H1 (cell line): ENCODE measurements around the gene LTBP4. TPM values are rescaled to one million over a fixed set of nuclear protein-coding genes. Genes with fewer than 3 reads are reported as not detected.

ENCODE experiments used
- BRCA1 ChIP-seq: IDR thresholded peaks from 2 replicates; pipeline ENCODE4 v1.6.1; 2012; ENCODE audit warnings: low read depth, low read length, improper control_type of control experiment
- CHD2 ChIP-seq: IDR thresholded peaks from 2 replicates; pipeline ENCODE4 v1.6.1; 2012; ENCODE audit warnings: low read length, improper control_type of control experiment
- EP300 ChIP-seq, 2 experiments: IDR thresholded peaks; 1 replicate in 1 of 2; 2 replicates in 1 of 2; pipeline ENCODE4 v1.6.1; 2011 to 2012; ENCODE audit warnings: low read depth in 2 of 2, low read length in 2 of 2, mild to moderate bottlenecking in 2 of 2, borderline replicate concordance in 1 of 2, inconsistent platforms in 1 of 2, moderate library complexity in 1 of 2
- EZH2 ChIP-seq: fragments of 200-600 bp; sonication (generic); IDR thresholded peaks from 2 replicates; pipeline ENCODE4 v1.7.1; 2012; ENCODE audit warnings: low read depth, mild to moderate bottlenecking, moderate library complexity, low read length, inconsistent platforms; ENCODE audit not compliant: severe bottlenecking
- GTF2F1 ChIP-seq: IDR thresholded peaks from 2 replicates; pipeline ENCODE4 v1.6.1; 2012; ENCODE audit warnings: low read depth, low read length, improper control_type of control experiment, borderline replicate concordance
- HDAC2 ChIP-seq, 2 experiments: fragments of 300-600 bp in 1 of 2; sonication (generic) in 1 of 2; IDR thresholded peaks; 2 replicates each; pipeline ENCODE4 v1.6.1; 2011 to 2012; ENCODE audit warnings: low read depth in 2 of 2, low read length in 2 of 2, mild to moderate bottlenecking in 2 of 2, moderate library complexity in 2 of 2, borderline replicate concordance in 1 of 2, inconsistent platforms in 1 of 2
- JUND ChIP-seq: IDR thresholded peaks from 2 replicates; pipeline ENCODE4 v1.6.1; 2011; ENCODE audit warnings: mild to moderate bottlenecking, improper control_type of control experiment, low read length
- NANOG ChIP-seq: IDR thresholded peaks from 2 replicates; pipeline ENCODE4 v1.6.1; 2011; ENCODE audit warnings: low read length, low read depth, mild to moderate bottlenecking, inconsistent platforms; ENCODE audit not compliant: insufficient read depth, poor library complexity, severe bottlenecking
- PHF8 ChIP-seq: fragments of 200-600 bp; sonication (generic); conservative IDR thresholded peaks from 2 replicates; pipeline ENCODE4 v1.7.1; 2012; ENCODE audit warnings: low read depth, mild to moderate bottlenecking, inconsistent platforms, low read length, moderate library complexity
- POU5F1 ChIP-seq: IDR thresholded peaks from 2 replicates; pipeline ENCODE4 v1.6.1; 2011; ENCODE audit warnings: low read depth, mild to moderate bottlenecking, low read length, moderate library complexity
- RBBP5 ChIP-seq: IDR thresholded peaks from 2 replicates; pipeline ENCODE4 v1.7.1; 2012; ENCODE audit warnings: low read depth, mild to moderate bottlenecking, inconsistent platforms, low read length, moderate library complexity, borderline replicate concordance
- RNF2 ChIP-seq: fragments of 200-900, 300-1000 bp; sonication (generic); IDR thresholded peaks from 2 replicates; pipeline ENCODE4 v1.7.1; 2016; ENCODE audit warnings: borderline replicate concordance, low read depth, mild to moderate bottlenecking, antibody characterized with exemption, low read length; ENCODE audit not compliant: poor library complexity, severe bottlenecking; ENCODE audit errors: missing control alignments
- SUZ12 ChIP-seq: fragments of 200-600 bp; sonication (generic); IDR thresholded peaks from 2 replicates; pipeline ENCODE4 v1.6.1; 2012; ENCODE audit warnings: mild to moderate bottlenecking, inconsistent platforms, low read length, moderate library complexity, mixed read lengths
- TAF7 ChIP-seq: optimal IDR thresholded peaks from 2 replicates; pipeline ENCODE3; 2011; ENCODE audit warnings: low read depth, mild to moderate bottlenecking, inconsistent platforms, low read length, moderate library complexity, borderline replicate concordance
- TBP ChIP-seq: IDR thresholded peaks from 2 replicates; pipeline ENCODE4 v1.6.1; 2011; ENCODE audit warnings: low read depth, low read length, improper control_type of control experiment
- polyA plus RNA-seq, 7 experiments: library from polyadenylated mRNA; depleted of rRNA in 3 of 7; stranded (reverse) in 5 of 7; unstranded in 2 of 7; fragments of >200 nt in 5 of 7; fragments of 200-250 nt in 2 of 7; gene quantifications; 1 replicate in 5 of 7; 2 replicates in 1 of 7; 4 replicates in 1 of 7; pipeline versions ENCODE4 v1.2.1 to v1.2.3, GENCODE V29; 2011 to 2013; ENCODE audit warnings: missing spikeins in 2 of 7, mixed read lengths in 2 of 7
- total RNA-seq: library from RNA; stranded (reverse); fragmentation: NEBNext Ultra II Directional; extraction: Animal tissue kit (Norgen Biotek cat#: 25700); gene quantifications from 2 replicates; pipeline ENCODE4 v1.2.1, GENCODE V29; 2021
- TF ChIP-seq, protein P1 (sequence below), 3 experiments: IDR thresholded peaks; 1 replicate in 2 of 3; 2 replicates in 1 of 3; pipeline versions ENCODE4 v1.5.1 to v1.6.1; 2011; ENCODE audit warnings: low read length in 3 of 3, mild to moderate bottlenecking in 3 of 3, inconsistent platforms in 2 of 3, low read depth in 1 of 3, moderate library complexity in 1 of 3; ENCODE audit not compliant: insufficient read depth in 1 of 3; ENCODE audit errors: control extremely low read depth in 1 of 3
- TF ChIP-seq, protein P2 (sequence below): IDR thresholded peaks from 2 replicates; pipeline ENCODE4 v1.6.1; 2011; ENCODE audit warnings: low read length, improper control_type of control experiment
- TF ChIP-seq, protein P3 (sequence below): IDR thresholded peaks from 2 replicates; pipeline ENCODE4 v1.6.1; 2012; ENCODE audit warnings: low read length, inconsistent platforms

Gene LTBP4
- total and polyA plus RNA-seq, 2 of the 8 experiments (the other 6 are each of a cell fraction or from before 2014, with no cell fraction given): 54.5 to 77.1 TPM

DNA sequence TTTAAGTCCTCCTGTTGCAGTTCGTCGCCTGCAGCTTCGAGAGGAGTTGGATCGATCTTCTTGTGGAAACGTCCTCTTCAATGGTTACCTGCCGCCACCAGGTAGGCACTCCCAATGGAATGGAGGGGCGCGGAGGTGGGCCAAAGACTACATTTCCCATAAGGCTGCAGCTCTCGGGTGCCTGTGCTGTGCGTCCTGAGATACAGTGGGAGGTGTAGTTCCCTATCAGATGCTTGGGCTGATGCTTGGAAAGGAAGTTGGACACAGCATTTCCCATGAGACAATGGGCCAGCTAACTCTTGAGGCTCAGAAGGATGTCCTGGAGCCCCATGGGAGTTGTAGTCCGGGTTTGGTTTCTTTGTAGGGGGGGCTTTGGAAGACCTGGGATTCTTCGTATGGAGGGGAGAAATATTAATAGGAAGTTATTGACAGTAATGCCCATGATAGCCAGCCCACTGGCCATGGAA lies 22.7 kb upstream of the LTBP4 start (continued):
- no peak for TF ChIP-seq BRCA1
- no peak for TF ChIP-seq RBBP5
- TF ChIP-seq EP300 (IDR thresholded peaks at IDR 0.05; ENCODE audit: borderline replicate concordance in 1 of 2, low read depth in 2 of 2, low read length in 2 of 2): no peak
- no peak for TF ChIP-seq SUZ12
- no peak for TF ChIP-seq RNF2
- TF ChIP-seq, protein P1, sequence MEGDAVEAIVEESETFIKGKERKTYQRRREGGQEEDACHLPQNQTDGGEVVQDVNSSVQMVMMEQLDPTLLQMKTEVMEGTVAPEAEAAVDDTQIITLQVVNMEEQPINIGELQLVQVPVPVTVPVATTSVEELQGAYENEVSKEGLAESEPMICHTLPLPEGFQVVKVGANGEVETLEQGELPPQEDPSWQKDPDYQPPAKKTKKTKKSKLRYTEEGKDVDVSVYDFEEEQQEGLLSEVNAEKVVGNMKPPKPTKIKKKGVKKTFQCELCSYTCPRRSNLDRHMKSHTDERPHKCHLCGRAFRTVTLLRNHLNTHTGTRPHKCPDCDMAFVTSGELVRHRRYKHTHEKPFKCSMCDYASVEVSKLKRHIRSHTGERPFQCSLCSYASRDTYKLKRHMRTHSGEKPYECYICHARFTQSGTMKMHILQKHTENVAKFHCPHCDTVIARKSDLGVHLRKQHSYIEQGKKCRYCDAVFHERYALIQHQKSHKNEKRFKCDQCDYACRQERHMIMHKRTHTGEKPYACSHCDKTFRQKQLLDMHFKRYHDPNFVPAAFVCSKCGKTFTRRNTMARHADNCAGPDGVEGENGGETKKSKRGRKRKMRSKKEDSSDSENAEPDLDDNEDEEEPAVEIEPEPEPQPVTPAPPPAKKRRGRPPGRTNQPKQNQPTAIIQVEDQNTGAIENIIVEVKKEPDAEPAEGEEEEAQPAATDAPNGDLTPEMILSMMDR (IDR thresholded peaks at IDR 0.05; ENCODE audit: control extremely low read depth in 1 of 3, insufficient read depth in 1 of 3, low read depth in 1 of 3, low read length in 3 of 3): 0 out of 4 replicates have a peak, but pooled peaks of 1 of the 3 experiments have one; percentile 1
- no peak for TF ChIP-seq NANOG
- no peak for TF ChIP-seq CHD2
- TF ChIP-seq GTF2F1: no peak
- TF ChIP-seq, protein P2, sequence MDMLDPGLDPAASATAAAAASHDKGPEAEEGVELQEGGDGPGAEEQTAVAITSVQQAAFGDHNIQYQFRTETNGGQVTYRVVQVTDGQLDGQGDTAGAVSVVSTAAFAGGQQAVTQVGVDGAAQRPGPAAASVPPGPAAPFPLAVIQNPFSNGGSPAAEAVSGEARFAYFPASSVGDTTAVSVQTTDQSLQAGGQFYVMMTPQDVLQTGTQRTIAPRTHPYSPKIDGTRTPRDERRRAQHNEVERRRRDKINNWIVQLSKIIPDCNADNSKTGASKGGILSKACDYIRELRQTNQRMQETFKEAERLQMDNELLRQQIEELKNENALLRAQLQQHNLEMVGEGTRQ: no peak
- no peak for TF ChIP-seq JUND
- no peak for TF ChIP-seq EZH2
- TF ChIP-seq, protein P3, sequence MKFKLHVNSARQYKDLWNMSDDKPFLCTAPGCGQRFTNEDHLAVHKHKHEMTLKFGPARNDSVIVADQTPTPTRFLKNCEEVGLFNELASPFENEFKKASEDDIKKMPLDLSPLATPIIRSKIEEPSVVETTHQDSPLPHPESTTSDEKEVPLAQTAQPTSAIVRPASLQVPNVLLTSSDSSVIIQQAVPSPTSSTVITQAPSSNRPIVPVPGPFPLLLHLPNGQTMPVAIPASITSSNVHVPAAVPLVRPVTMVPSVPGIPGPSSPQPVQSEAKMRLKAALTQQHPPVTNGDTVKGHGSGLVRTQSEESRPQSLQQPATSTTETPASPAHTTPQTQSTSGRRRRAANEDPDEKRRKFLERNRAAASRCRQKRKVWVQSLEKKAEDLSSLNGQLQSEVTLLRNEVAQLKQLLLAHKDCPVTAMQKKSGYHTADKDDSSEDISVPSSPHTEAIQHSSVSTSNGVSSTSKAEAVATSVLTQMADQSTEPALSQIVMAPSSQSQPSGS: no peak
- no peak for TF ChIP-seq POU5F1
- TF ChIP-seq TAF7: no peak
- TF ChIP-seq PHF8: no peak
- TF ChIP-seq TBP: no peak
- TF ChIP-seq HDAC2 (IDR thresholded peaks at IDR 0.05; ENCODE audit: borderline replicate concordance in 1 of 2, low read depth in 2 of 2, low read length in 2 of 2): no peak
